GM21367 (cell line): ENCODE measurements around the gene DAPK2.
A peak's percentile ranks its signal among the peaks of the same experiment; 100 is the strongest.

Source experiments
- ATAC-seq: cut with Tn5 transposase; IDR thresholded peaks from one replicate; pipeline ENCODE4 v1.9.1; 2021; ENCODE audit not compliant: unreplicated experiment

DAPK2 gene

DNA sequence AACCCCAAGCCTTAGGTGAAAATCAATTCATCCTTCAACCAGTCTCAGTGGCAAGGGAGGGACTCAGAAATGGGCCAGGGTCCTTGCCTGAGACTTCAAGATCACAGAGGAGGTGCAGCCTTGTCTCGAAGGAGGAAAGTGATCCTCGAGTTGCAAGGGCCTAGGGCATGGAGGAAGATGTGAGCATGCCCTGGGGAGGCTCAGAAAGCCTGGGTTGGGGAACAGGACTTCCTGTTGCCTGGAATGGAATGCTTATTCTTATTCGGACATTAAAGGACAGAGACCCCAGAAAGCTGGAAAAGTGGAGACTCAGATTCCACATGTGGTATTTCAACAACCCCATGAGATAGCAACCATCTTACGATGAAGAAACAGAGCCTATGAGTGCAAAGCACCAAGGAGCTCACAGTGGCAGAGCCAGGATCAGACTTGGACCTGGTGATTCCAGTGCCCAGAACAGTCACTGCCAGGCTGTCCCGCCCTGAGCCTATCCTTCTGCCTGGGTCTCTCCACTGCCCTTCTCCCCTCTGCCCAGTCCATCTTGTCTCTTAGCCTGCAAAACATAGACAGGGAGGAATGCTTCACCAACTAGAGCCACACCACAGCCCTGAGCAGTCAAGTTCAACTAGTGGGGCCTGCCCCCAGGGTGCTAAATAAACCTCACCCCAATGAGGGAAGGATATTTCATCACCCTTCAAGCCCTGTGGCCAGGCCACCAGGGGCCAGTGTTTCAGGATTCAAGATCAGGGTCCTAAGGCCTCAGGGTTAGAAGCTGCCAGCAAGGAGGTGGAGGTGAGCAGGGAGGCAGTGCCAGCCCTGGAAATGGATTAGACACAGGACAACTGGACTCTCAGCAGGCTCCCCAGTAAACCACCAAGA, 21.9 kb downstream of the DAPK2 start:
- ATAC-seq = no peak

DNA sequence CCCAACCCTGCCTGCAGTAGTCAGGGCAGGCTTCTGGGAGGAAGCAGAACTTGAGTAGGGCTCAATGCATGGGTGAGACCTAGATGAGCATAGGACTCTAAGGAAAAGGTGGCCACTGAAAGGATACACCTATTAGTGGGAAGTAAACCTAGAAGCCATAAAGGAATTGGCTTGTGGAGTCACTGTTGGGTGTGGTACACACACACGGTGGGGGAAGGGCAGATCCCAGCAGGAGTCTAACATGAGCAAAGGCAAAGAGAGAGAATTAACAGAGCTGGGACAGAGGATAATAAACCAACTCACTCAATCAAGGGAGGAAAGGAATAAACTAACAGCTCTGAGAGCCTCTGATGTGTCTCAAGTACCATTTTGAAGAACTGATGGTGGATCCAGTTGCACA, 23.1 kb downstream of the DAPK2 start:
- ATAC-seq = no peak

DNA sequence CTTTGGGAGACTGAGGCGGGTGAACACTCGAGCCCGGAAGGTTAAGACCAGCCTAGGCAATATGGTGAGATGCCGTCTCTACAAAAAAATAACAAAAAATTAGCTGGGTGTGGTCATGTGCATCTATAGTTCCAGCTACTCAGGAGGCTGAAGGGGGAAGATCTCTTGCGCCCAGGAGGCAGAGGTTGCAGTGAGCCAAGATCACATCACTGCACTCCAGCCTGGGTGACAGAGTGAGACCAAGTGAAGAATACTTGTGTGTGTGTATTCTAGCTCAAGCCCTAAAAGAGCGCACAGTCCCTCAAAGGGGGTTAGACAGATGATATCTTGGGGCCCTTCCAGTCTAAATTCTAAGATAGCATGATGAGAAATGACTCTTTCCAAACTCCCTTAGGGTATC, 23.7 kb downstream of the DAPK2 start:
- no peak for ATAC-seq

DNA sequence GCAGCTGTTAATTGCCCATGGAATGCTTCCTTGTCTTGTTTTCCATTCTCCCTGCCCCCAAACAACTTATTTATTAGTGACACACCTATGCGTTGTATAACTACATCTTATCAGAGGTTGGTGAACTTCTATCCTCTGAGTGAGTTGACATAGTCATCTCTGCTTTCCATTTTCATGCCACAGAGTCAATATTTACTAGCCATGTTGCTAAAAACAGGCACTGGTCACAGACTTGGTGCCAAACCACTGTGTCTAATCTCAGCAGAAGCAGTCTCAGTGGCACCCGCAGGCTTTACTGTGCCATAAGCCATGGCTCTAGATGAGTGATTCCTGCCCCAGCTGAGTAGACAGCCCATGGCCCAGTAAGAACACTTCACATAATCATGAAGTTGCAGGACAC, 26.5 kb downstream of the DAPK2 start:
- ATAC-seq = no peak

DNA sequence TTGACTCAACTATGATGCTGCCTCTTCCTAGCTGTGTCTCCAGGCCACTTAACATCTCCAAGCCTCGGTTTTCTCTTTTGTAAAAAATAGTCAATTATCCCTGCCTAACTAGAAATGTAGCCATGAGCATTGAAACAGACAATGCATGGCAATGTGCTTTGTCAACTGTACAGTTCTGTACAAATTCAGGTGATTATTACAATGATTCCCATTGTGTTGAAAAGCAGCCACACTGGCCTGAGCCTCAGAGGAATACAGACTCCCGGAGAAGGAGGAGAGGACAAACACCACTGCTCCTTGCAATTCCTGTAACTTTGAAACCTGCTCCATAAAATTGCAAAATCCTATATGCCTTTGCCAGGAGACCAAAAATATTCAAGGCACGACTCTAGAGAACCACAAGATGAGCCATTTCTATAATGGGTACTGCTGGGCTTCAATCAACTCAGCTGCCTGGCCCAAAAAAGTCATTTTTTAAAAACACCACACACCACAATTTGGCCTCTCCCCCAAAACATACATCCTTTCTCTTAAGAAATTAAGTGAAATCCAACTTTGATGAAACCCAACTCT, 28.6 kb downstream of the DAPK2 start:
- ATAC-seq = no peak

DNA sequence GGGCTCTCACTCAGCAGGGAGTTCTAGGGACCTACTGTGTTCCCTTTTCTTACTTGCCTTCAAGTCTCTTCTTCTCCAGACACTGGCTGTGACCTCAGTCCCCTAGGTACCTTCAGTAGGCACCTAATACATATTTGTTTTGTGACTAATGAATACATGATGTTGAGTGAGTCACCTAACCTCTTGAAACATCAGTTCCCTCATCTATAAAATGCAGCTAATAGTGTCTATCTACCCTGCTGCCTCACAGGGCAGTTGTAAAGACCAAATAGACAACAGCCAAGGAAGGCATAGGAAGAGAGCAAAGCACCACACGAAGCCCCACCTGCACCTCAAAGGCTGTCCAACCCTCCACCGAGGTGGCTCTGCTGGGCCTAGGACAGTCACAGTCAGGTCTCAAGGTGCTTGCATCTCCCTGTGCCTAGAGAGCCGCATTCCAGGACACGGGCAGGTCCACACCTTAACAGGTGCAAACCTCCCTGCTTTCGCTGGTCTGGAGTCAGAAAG, 29.1 kb downstream of the DAPK2 start:
- ATAC-seq = no peak

DNA sequence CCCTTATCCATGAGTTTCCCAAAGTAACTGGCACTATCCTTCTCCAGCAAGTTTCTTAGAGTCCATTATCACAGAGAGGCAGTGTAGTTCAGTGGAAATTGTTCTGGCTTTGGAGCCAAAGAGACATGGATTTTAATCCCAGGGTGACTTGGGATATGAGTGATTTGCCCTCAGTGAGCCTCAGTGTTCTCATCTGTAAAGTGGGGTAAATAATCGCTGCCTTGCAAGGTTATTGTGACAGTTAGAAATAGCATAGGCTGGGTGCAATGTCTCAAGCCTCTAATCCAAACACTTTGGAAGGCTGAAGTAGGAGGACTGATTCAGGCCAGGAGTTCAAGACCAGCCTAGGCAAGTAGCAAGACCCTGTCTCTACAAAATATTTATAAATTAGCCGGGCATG, 30.0 kb downstream of the DAPK2 start:
- ATAC-seq = no peak

DNA sequence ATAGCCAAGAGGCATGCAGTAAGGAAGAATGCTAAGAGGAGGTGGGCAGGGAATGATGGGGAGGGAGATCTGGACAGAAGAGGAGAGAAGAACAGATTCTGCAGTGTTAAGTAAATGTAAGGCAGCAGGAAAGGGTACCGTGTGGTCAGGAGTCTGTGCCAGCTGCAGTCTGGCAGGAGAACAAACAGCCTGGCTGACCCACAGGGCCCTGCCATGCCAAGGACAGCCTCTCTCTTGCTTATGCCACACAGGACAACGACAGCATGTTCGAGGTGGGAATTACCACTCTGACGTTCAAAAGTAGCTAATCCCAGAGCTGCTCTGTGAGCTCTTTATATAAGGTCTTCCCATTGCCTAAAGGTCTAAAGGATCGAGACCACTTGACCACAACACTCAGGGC, 31.3 kb downstream of the DAPK2 start:
- no peak for ATAC-seq

DNA sequence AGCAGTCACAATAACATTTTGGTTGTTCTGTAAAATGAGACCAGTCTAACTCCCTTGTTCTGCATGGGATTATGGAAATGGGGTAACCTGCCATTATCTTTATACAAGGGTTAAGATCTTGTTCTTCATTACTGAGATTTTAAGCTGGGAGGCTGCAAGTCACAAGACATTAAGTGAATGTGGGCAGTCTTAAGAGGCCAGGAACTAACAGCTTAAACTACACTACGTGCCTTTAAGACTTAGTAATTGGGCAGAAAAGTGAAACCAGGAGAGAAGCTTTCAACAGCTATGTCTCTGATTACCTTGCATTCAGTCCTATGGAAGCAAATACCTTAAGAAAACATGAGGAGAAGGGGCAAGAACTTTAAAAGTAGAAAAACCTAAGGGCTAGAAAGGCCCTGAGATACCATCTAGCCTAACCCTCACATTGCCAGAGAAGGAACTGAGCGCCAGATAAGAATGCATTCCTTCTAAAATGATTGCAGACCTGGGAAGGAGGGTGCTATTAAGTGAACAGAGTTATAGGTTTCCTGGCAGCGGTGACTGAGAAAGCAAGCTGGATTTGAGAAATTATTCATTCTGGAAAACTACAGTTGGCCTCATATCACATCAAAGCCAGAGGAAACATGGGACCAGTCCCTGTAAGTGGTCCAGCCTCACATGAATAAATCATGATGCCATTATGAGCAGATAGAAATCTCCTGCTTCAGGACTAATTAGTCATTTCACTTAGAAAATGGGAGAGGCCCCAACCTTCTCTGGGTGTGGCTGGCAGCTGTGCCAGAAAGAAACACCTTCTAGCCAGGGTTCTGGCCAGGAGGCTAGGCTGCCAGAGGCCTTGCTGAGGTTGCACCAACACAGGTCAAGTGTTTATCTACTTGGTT, 32.9 kb downstream of the DAPK2 start:
- ATAC-seq = no peak

DNA sequence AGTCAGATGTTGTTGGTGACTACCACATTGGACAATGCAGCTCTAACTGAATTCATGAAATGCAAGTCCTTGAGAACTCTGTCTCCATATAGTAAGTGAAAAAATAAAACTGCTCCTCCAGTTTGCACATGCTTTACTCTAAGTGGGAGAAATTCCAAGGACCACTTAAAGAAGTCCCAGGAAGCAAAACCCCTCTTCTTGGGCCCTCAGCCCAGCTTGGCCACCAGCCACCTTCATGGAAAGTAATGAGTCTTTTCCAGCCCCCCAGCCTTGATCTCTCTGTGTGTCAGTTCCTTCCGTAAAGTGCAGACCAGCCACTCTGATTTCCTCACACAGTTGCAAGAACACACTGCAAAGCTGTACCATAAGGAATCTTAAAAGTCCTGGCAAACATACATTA, 34.5 kb downstream of the DAPK2 start:
- ATAC-seq = no peak

DNA sequence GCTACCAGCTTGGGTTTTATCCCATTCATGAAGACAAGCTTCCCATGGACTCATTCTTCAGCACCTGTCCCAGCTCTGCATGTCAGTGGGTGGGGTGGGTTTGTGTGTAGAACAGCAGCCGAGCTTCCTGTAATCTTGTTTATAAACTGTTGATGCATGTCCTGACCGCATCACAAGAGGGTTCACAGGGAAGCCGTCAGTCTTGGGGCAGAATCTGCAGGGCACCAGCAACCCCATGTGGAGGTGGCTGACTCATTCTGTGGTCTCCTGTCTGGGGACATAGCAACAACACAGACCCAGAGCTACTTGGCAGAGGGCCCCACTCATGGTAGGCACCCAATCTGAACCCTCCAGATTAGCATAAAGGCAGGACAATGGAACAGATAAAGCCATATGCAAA, 35.6 kb downstream of the DAPK2 start:
- peak; percentile 71 for ATAC-seq

DNA sequence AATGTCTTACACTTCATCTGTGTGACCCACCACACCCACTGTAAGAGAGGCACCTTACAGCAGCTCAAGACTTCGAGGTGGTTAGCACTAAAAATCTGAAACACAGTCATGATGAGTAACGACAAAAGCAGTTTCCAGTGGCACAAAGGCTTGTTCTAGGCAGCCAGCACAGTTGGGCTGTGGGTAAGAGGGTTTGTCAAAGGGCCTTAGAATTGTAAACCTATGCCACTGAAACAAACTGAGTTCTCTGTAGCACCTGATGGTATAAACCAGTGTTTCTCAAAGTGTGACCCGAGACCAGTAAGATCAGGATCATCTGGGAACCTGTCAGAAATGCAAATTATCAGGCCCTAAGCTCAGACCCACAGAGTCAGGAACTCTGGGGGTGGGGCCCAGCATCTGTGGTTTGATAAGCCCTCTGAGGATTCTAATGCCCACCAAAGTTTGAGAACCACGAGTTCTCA, 36.5 kb downstream of the DAPK2 start:
- no peak for ATAC-seq

DNA sequence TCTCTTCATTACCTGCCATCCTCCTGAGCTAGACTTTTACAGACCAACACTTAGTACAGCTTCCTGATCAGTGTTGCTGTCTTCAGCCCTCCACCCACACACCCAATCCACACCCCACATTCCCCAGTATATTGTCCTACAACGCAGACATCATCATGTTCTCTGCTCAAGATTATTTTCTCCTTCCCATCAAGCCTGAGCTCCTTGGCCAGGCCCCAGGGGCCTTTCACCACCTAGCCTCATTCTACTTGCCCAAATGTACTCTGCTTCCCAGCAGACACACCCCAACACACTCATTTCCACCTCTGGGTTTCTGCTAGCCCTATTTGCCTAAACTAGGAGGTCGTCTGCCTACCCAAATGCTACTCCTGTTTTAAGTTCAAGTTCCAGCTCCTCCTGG, 37.0 kb downstream of the DAPK2 start:
- ATAC-seq = no peak

DNA sequence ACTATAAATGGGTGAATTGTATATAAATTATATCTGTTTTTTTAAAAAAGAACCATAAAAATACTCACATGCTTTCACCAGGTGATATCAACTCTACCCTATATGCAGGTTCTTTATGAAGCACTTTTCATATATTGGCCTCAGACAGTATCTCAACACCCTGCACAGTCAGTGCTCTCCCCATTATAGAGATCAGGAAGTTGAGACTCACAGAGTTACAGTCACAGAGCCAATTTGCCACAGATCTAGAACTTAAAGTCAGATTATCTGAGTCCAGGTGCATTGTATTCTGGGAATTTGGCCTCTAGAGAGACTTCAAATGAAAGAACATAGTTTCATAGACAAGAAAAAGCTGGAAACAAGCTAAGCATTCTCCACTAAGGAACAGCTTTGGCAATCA, 38.1 kb downstream of the DAPK2 start:
- ATAC-seq = no peak

DNA sequence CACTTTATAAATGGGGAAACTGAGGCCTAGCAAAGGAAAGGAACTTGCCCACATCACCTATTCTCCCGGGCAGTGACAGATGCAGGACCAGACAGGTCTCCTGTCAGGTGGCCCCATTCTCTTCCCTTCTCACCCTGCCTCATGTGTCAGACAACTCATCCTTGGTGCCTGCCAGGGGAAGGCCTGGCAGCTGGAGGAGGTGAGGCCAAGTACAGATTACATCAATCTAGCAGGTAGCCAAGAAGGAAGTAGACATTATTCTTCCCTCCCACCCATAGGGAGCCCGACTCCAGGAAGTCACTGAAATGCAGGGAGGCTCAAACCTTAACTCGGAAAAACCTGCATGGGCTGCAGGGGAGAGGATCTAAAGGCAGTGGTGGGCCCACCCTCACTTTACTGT, 39.6 kb downstream of the DAPK2 start:
- no peak for ATAC-seq

DNA sequence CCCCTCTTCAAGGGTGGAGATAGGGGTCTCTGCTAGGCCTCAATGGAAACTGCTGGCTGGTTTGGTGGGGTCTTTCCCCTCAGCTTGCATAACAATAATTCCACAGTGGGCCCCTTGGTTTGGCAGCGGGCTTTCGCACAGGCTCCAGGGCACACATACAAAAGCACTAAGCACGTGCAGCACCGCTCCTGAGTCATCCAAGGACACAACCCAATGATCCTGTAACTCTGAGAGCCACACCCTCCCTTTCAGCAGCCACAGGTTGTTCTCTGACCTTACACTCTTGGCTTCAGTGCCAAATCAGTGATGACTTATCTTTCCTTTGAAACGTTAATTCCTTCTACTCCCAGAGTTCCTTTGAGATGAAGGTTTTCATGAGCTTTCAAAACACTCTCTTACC, 41.7 kb downstream of the DAPK2 start:
- ATAC-seq = no peak

DNA sequence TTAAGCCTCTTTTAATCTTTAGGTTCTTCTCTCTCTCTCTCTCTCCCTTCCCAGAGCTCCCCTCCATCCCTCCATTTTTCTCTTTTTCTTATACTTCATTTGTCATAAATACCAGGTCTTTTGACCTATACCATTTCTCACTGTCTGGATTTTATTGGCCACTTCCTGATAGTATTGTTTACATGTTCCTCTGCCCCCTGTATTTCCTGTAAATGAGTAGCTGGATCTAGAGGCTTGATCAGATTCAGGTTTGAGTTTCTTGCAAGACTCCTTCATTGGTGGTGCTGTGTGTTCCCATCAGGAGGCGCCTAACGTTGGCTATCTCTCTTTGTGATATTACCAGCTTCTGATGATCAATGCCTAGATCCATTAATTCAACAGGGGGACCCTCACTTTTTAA, 42.2 kb downstream of the DAPK2 start:
- ATAC-seq = no peak

DNA sequence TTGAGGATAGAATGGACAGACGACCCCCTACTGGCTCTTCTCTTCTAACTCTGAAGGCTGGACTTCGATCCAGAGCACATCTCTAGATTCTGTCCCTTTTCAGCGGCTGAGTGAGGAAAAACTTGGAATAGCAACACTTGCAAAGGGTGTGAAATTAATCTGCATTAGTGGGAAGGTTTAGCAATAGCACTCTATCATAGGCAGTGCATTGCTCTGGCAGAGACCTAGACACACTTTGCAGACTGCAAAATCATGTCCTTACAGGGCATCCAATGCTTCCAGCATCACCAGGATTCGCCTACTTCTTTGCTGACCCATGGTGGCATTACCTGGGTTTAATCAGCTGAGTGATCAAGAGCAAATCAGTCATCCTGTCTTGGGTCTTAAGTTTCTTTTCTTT, 43.1 kb downstream of the DAPK2 start:
- no peak for ATAC-seq

DNA sequence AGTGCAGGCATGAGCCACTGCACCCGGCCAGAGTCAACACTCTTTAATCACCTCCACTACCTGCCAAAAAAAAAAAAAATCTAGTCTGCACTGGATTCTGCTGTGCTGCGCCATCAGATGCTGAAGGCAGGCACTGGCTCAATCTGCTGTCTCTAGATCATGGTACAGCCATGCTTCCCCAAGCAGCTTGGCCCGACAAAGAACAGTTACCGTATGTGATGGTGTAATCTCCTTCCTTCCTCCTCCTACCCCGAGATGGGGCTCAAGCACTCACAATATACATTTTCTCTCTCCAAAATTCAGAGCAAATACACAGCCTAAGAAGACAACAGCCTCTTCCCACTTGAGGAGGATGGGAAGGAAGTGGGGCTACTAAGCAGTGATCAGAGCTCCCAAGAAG, 45.1 kb downstream of the DAPK2 start:
- ATAC-seq = no peak

DNA sequence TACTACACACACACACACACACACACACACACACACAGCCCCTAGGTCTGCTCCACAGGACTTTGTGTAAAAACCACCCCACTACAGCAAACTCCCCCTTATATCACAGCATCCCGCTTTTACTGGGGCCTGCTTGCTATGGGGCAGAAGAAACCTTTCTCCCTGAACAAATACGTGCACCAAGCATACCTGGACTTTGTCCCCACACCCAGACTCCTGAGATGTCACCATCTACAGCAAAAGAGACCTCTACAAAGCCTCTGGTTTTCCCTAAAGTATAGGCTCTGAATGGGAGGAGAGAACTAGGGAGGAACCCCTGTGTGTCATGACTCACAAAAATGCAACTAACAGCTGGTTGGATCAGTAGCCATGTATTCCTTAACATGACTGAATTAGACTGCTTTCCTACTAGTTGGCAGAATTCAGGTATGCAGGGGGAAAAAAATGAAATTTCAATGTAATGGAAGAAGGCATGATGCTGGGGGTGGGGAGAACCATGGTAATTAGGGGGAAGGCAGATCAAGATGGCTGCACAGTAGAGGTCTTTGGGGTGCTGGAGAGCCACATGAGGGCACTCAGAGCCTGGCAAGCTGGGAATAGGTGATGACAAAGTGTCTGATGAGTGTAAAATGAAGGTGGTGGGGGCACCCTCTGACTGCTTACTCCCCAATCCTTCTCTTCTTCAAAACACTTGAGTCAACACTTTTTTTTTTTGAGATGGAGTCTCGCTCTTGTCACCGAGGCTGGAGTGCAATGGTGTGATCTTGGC, 45.9 kb downstream of the DAPK2 start:
- ATAC-seq = no peak

DNA sequence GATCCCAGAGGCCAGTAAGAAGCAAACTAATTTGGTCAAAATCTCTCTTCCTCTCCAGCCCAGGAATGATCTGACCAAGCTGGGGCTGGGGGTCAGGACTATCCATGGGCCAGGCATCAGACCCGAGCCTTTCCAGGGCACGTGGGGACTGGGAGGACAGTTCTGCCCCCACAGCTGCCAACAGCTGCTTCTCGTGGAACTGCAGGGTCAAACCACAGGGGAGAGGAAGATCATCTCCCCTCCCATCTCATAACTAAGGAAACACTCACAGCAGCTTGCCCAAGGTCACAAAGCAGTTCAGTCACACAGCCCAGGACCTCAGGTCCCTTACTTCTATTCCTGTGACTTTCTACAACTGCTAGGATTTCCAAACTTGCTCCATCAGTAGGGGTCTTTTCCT, 47.1 kb downstream of the DAPK2 start:
- ATAC-seq = no peak
